Measurements from ENCODE around the gene FKBP2.

DNA sequence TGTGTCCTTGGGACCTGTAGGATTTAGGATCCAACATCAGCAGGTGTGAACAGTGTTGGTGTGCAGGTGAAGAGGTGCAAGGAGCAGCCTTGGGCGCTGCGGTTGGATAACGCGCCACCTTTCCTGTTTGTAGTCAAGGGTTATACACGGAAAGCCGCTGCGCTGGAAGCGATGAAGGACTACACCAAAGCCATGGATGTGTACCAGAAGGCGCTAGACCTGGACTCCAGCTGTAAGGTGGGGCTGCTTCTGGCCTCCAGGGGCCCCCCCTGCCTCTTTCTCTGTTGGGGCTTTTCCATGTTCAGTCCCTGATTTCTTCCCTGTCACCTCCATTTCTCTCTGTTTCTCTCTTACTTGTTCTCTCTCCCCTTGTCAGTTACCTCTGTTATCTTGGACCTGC is 37.9 kb upstream of the FKBP2 start:
- no peak for TF ChIP-seq EP300 (IDR thresholded peaks at IDR 0.05)
- TF ChIP-seq, protein P1, sequence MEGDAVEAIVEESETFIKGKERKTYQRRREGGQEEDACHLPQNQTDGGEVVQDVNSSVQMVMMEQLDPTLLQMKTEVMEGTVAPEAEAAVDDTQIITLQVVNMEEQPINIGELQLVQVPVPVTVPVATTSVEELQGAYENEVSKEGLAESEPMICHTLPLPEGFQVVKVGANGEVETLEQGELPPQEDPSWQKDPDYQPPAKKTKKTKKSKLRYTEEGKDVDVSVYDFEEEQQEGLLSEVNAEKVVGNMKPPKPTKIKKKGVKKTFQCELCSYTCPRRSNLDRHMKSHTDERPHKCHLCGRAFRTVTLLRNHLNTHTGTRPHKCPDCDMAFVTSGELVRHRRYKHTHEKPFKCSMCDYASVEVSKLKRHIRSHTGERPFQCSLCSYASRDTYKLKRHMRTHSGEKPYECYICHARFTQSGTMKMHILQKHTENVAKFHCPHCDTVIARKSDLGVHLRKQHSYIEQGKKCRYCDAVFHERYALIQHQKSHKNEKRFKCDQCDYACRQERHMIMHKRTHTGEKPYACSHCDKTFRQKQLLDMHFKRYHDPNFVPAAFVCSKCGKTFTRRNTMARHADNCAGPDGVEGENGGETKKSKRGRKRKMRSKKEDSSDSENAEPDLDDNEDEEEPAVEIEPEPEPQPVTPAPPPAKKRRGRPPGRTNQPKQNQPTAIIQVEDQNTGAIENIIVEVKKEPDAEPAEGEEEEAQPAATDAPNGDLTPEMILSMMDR (IDR thresholded peaks at IDR 0.05) = no peak
- TF ChIP-seq POLR2A (IDR thresholded peaks at IDR 0.05) = no peak
